ENCODE measurements around the gene ZNF708. TPM values are rescaled to one million over a fixed set of nuclear protein-coding genes. Genes with fewer than 3 reads are reported as not detected.

Gene ZNF708
- 0.75 to 1.3 TPM (median 1.2 TPM) in 5 replicates for total RNA-seq (2022; extraction: Qiagen RNA extraction; ENCODE audit: low read depth)

GRCh38 chr19:21328885-21329605, at the start of gene ZNF708:
ZNF708 (minus strand) TSS chr19:21329410; CDS start chr19:21329212, 198 bp downstream.

GRCh38 chr19:21358768-21359451, 29.7 kb upstream of the ZNF708 start, which contains the start of gene ZNF738:
ZNF738 (plus strand) TSS chr19:21359000; CDS start chr19:21359141, 141 bp downstream.

Other genes starting within 250 kb of the ZNF708 start
- 2.7 to 4.0 TPM (median 3.8 TPM) in 5 replicates for gene ZNF714, start 247.2 kb downstream of the ZNF708 start, total RNA-seq (2022; extraction: Qiagen RNA extraction; ENCODE audit: low read depth)
- gene ZNF431, start 187.4 kb downstream of the ZNF708 start, total RNA-seq (2022; extraction: Qiagen RNA extraction; ENCODE audit: low read depth): 2.5 to 6.2 TPM (median 3.0 TPM) in 5 replicates
- gene ZNF738, start 29.6 kb upstream of the ZNF708 start, total RNA-seq (2022; extraction: Qiagen RNA extraction; ENCODE audit: low read depth): 0.60 to 1.0 TPM (median 0.88 TPM) in 5 replicates
- 0.05 to 0.11 TPM (median 0.08 TPM) in 5 replicates for gene ZNF493, start 67.7 kb upstream of the ZNF708 start, total RNA-seq (2022; extraction: Qiagen RNA extraction; ENCODE audit: low read depth)
- not detected in 5 replicates for gene ZNF429, start 176.2 kb upstream of the ZNF708 start, total RNA-seq (2022; extraction: Qiagen RNA extraction; ENCODE audit: low read depth)

All from A549 treated with DMSO at 1 μM for 4 hours (cell line).